K562 (cell line): ENCODE data around the gene OBP2A. TPM values are rescaled to one million over a fixed set of nuclear protein-coding genes. Genes with fewer than 3 reads are reported as not detected.
A peak's percentile ranks its signal among the peaks of the same experiment; 100 is the strongest.

Source experiments
- ATAC-seq: fragments of 200-7000 bp; cut with Tn5 transposase; 3 replicates; pipeline ENCODE4 v1.9.1; 2020; ENCODE audit warnings: moderate library complexity
- BruUV-seq: library from RNA; stranded (reverse); fragments of 400-500 nt; replicated peaks from 2 replicates; lab custom pipeline; 2021; lab: Mats Ljungman, UMichigan
- CTCF ChIA-PET: fragments of 300-600 bp; formaldehyde crosslinking; extraction: SDS; loops from one replicate; lab custom pipeline; 2021; ENCODE audit warnings: low intra/inter-chr PET ratio; lab: Yijun Ruan, JAX
- POLR2A ChIA-PET: fragments of 300-600, 350-650 bp; sonication (Branson Sonifier 250); formaldehyde crosslinking; extraction: SDS; loops from one replicate; lab custom pipeline; 2021; ENCODE audit warnings: antibody characterized with exemption, inconsistent platforms; lab: Yijun Ruan, JAX
- DNase-seq, 4 experiments: peaks; one replicate each; pipeline versions ENCODE4 v3.0.0 to v3.0.0-alpha.2; 2011 to 2018; ENCODE audit warnings: low spot score in 3 of 4, mixed read lengths in 3 of 4; ENCODE audit errors: extremely low read depth in 1 of 4
- FAIRE-seq: peaks from 2 replicates; lab custom pipeline; 2011; peaks lifted over from hg19 to GRCh38; lab: Jason Lieb, UNC
- H2AFZ ChIP-seq: 2 replicates; pipeline ENCODE4 v1.6.0; 2011; ENCODE audit warnings: low read depth, low read length, control low read depth, inconsistent platforms
- H3K27ac ChIP-seq: fragments of 200-600 bp; 3 replicates; pipeline ENCODE4 v1.8.0; 2011; ENCODE audit warnings: low read depth, mild to moderate bottlenecking, control low read depth, inconsistent platforms, low read length, moderate library complexity, mixed read lengths; ENCODE audit errors: extremely low read depth
- H3K27me3 ChIP-seq, 2 experiments: fragments of 300-600 bp in 1 of 2; 2 replicates in 1 of 2; 3 replicates in 1 of 2; pipeline versions ENCODE4 v1.6.0 to v1.8.0; 2011; ENCODE audit warnings: inconsistent platforms in 2 of 2, low read length in 2 of 2, mild to moderate bottlenecking in 1 of 2, mixed read lengths in 1 of 2, moderate library complexity in 1 of 2; ENCODE audit not compliant: control insufficient read depth in 2 of 2, insufficient read depth in 2 of 2
- H3K36me3 ChIP-seq: fragments of 300-600 bp; 3 replicates; pipeline ENCODE4 v1.8.0; 2011; ENCODE audit warnings: mild to moderate bottlenecking, low read length, inconsistent platforms; ENCODE audit not compliant: control insufficient read depth, insufficient read depth
- H3K4me1 ChIP-seq, 2 experiments: fragments of 200-600 bp in 1 of 2; replicated peaks in 1 of 2; 2 replicates in 1 of 2; 3 replicates in 1 of 2; pipeline versions ENCODE4 v1.5.1 to v1.8.0; 2011; ENCODE audit warnings: inconsistent platforms in 2 of 2, low read length in 2 of 2, mild to moderate bottlenecking in 1 of 2, mixed read lengths in 1 of 2, moderate library complexity in 1 of 2; ENCODE audit not compliant: control insufficient read depth in 2 of 2, insufficient read depth in 2 of 2
- H3K4me2 ChIP-seq: 2 replicates; pipeline ENCODE4 v1.6.1; 2011; ENCODE audit warnings: low read length, control low read depth, inconsistent platforms, mixed read lengths; ENCODE audit not compliant: insufficient read depth
- H3K4me3 ChIP-seq: fragments of 200-600 bp; sonication (generic), shearing (Covaris generic); 2 replicates; pipeline ENCODE4 v1.5.1; 2016; ENCODE audit warnings: control low read depth, inconsistent platforms
- H3K79me2 ChIP-seq: fragments of 200-600 bp; 3 replicates; pipeline ENCODE4 v1.8.0; 2011; ENCODE audit warnings: low read length, inconsistent platforms; ENCODE audit not compliant: control insufficient read depth, insufficient read depth
- H3K9ac ChIP-seq, 2 experiments: 2 replicates each; pipeline versions ENCODE4 v1.6.0 to v1.6.1; 2011; ENCODE audit warnings: low read depth in 2 of 2, low read length in 2 of 2, control low read depth in 1 of 2, inconsistent platforms in 1 of 2, mild to moderate bottlenecking in 1 of 2, mixed read lengths in 1 of 2; ENCODE audit not compliant: insufficient read depth in 1 of 2
- H3K9me1 ChIP-seq: one replicate; pipeline ENCODE4 v1.6.0; 2011; ENCODE audit warnings: inconsistent platforms, mild to moderate bottlenecking, low read length, moderate library complexity; ENCODE audit not compliant: control insufficient read depth, insufficient read depth
- H3K9me3 ChIP-seq: replicated peaks from 2 replicates; pipeline ENCODE4 v1.5.1; 2011; ENCODE audit warnings: low read depth, low read length, inconsistent platforms; ENCODE audit not compliant: control insufficient read depth, insufficient read depth
- H4K20me1 ChIP-seq: replicated peaks from 2 replicates; pipeline ENCODE4 v1.6.1; 2011; ENCODE audit warnings: low read length, inconsistent platforms, mixed read lengths; ENCODE audit not compliant: control insufficient read depth, insufficient read depth
- AFF4 ChIP-seq: sonication (generic); formaldehyde crosslinking; IDR thresholded peaks from 2 replicates; pipeline ENCODE4 v1.8.0; 2023; ENCODE audit warnings: mild to moderate bottlenecking, missing genetic modification reagents
- ATF2 ChIP-seq: sonication (generic); formaldehyde crosslinking; IDR thresholded peaks from 2 replicates; pipeline ENCODE4 v1.8.1; 2022; ENCODE audit warnings: missing genetic modification reagents
- CEBPB ChIP-seq: fragments of 450-650 bp; IDR thresholded peaks from 2 replicates; pipeline ENCODE4 v1.6.1; 2016; ENCODE audit warnings: missing genetic modification characterization, missing compliant biosample characterization
- GTF2A2 ChIP-seq: IDR thresholded peaks from 2 replicates; pipeline ENCODE4 v1.6.1; 2016; ENCODE audit warnings: mild to moderate bottlenecking, missing genetic modification characterization, missing compliant biosample characterization
- KDM4B ChIP-seq, 2 experiments: fragments of 450-650 bp in 1 of 2; sonication (generic) in 1 of 2; IDR thresholded peaks; 2 replicates each; pipeline ENCODE4 v1.6.1; 2016 to 2017; ENCODE audit warnings: borderline replicate concordance in 2 of 2, antibody characterized with exemption in 1 of 2, low read depth in 1 of 2, mild to moderate bottlenecking in 1 of 2
- PHB2 ChIP-seq: fragments of 450-650 bp; IDR thresholded peaks from 2 replicates; pipeline ENCODE4 v1.6.1; 2017; ENCODE audit warnings: low read depth
- TBP ChIP-seq: optimal IDR thresholded peaks from 2 replicates; pipeline ENCODE3; 2011; ENCODE audit warnings: low read depth, low read length, improper control_type of control experiment
- ZC3H8 ChIP-seq: fragments of 450-650 bp; IDR thresholded peaks from 2 replicates; pipeline ENCODE4 v1.6.1; 2017
- ZFP30 ChIP-seq: fragments of 250-450 bp; sonication (Bioruptor Pico); IDR thresholded peaks from 2 replicates; pipeline ENCODE4 v1.8.0; 2022; ENCODE audit warnings: moderate library complexity, mild to moderate bottlenecking, inconsistent platforms, borderline replicate concordance
- ZNF609 ChIP-seq: sonication (generic); formaldehyde crosslinking; IDR thresholded peaks from 2 replicates; pipeline ENCODE4 v1.8.1; 2023; ENCODE audit warnings: missing genetic modification reagents, mild to moderate bottlenecking, borderline replicate concordance
- WGBS: fragments of 100-300 bp; shearing (Covaris generic); methylation state at CpG from one replicate; pipeline ENCODE4 v1.1.6; 2016; ENCODE audit warnings: low coverage, mixed read lengths; ENCODE audit not compliant: insufficient coverage; ENCODE audit errors: missing lambda C conversion rate; 5-methylcytosine and 5-hydroxymethylcytosine counted together
- in situ Hi-C: fragments of 300-500 bp; cut with MboI; formaldehyde crosslinking; loops from 4 replicates; pipeline ENCODE4 v1.15.0; 2018; ENCODE audit warnings: inconsistent platforms, mixed read lengths
- intact Hi-C: fragments of 100-400 bp; cut with micrococcal nuclease; formaldehyde crosslinking; loops from 2 replicates; pipeline ENCODE4 v1.14.2; 2022
- polyA plus RNA-seq, 8 experiments: library from polyadenylated mRNA; depleted of rRNA in 4 of 8; stranded (reverse) in 5 of 8; unstranded in 3 of 8; fragments of >200 nt; fragmentation: Nextera tagmentation in 2 of 8; fragmentation: Illumina TruSeq in 1 of 8; extraction: Ambion mirVana in 2 of 8; extraction: Trizol in 1 of 8; gene quantifications; 2 replicates each; pipeline versions ENCODE4 v1.2.1 to v1.2.3, GENCODE V29; 2011 to 2014; ENCODE audit warnings: inconsistent platforms in 1 of 8, missing spikeins in 1 of 8
- total RNA-seq, 7 experiments: library from RNA; depleted of rRNA in 6 of 7; stranded (reverse); fragments of >200 nt in 6 of 7; fragmentation: Illumina TruSeq in 2 of 7; extraction: Trizol in 2 of 7; gene quantifications; 2 replicates each; pipeline versions ENCODE4 v1.2.1 to v1.2.3, GENCODE V29; 2011 to 2021; ENCODE audit warnings: low replicate concordance in 1 of 7

OBP2A gene
- total and polyA plus RNA-seq, 9 of the 15 experiments (the other 6 are each of a cell fraction or from before 2014, with no cell fraction given): not detected

- intact Hi-C loops: loop anchor here (2.0 kb wide), 1 partner anchor 60 kb away; no protein-coding TSS in a partner anchor
- TF ChIP-seq AFF4 (CRISPR knock-in tag): no peak
- TF ChIP-seq ZC3H8: no peak
- TF ChIP-seq ZFP30 (CRISPR knock-in tag): no peak
- no peak; the same call in 1 of the 2 replicates for TF ChIP-seq CEBPB (tag)
- TF ChIP-seq ATF2 (CRISPR knock-in tag): no peak
- TF ChIP-seq ZNF609 (CRISPR knock-in tag): 0 out of 2 replicates have a peak, but pooled peaks have one; percentile 48
- TF ChIP-seq PHB2: no peak
- TF ChIP-seq GTF2A2 (tag): no peak
- TF ChIP-seq TBP: peak; percentile 81
- TF ChIP-seq KDM4B (IDR thresholded peaks at IDR 0.05; ENCODE audit: borderline replicate concordance in 2 of 2, low read depth in 1 of 2): 0 out of 4 replicates have a peak, but pooled peaks of 1 of the 2 experiments have one; percentile 60
Measured at GRCh38 chr9:135500525-135501260, 45.2 kb upstream of the OBP2A start, which contains the start of gene MRPS2. Gene MRPS2 (plus strand): TSS chr9:135500682. CDS start chr9:135500711, 29 bp downstream.

More at GRCh38 chr9:135500525-135501260, 45.2 kb upstream of the OBP2A start, which contains the start of gene MRPS2:
- H2AFZ ChIP-seq: peak within 1 kb of the TSS; percentile 89
- peaks cover 21% of the 10 kb centered on the region for H4K20me1 ChIP-seq
- FAIRE-seq: peak; percentile 82
- H3K4me1 ChIP-seq: peaks cover 10 to 70% of the 10 kb centered on the region in 2 experiments
- H3K36me3 ChIP-seq: peaks cover 42% of the 10 kb centered on the region
- H3K27me3 ChIP-seq: no peaks in the 10 kb centered on the region
- ChIA-PET CTCF (interaction anchor here (0.7 kb wide), 1 partner anchor 1706 kb away, joined by 3 read pairs; no protein-coding TSS in a partner anchor), POLR2A (interaction anchor here (0.7 kb wide), 1 partner anchor 12 kb away, joined by 3 read pairs; no protein-coding TSS in a partner anchor)
- DNase-seq: peak; percentile 88 to 94 (median 90)
- H3K4me2 ChIP-seq: peak within 1 kb of the TSS; percentile 88
- peak within 1 kb of the TSS; percentile 90 for H3K27ac ChIP-seq
- peaks cover 41% of the 10 kb centered on the region for H3K79me2 ChIP-seq
- no TSS peak for BruUV-seq
- no peaks in the 10 kb centered on the region for H3K9me1 ChIP-seq
- H3K4me3 ChIP-seq: peak within 1 kb of the TSS; percentile 78
- peak; percentile 95 for ATAC-seq
- no peaks in the 10 kb centered on the region for H3K9me3 ChIP-seq
- in situ Hi-C loops: no loop called here
- peak within 1 kb of the TSS; percentile 92 to 93 for H3K9ac ChIP-seq
- under 1% methylated on average over 40 of the region's 92 CpGs for WGBS
